Testis (tissue), 3 donors: ENCODE results near the gene LILRB2. TPM values are rescaled to one million over a fixed set of nuclear protein-coding genes. Genes with fewer than 3 reads are reported as not detected.

Experiments
- DNase-seq: peaks from one replicate; pipeline ENCODE4 v3.0.0-alpha.2; 2019
- H3K27ac ChIP-seq, 2 donors: fragments of 200-600 bp; sonication (generic); one replicate each; pipeline ENCODE4 v1.5.1; 2019
- H3K27me3 ChIP-seq: fragments of 200-600 bp; sonication (generic); one replicate; pipeline ENCODE4 v1.5.1; 2019
- H3K36me3 ChIP-seq: fragments of 200-600 bp; sonication (generic); one replicate; pipeline ENCODE4 v1.5.1; 2017; ENCODE audit warnings: low read depth; ENCODE audit errors: missing control alignments
- H3K4me1 ChIP-seq: fragments of 200-600 bp; sonication (generic); one replicate; pipeline ENCODE4 v1.5.1; 2019
- H3K4me3 ChIP-seq, 2 donors: fragments of 200-600 bp; sonication (generic); one replicate each; pipeline ENCODE4 v1.5.1; 2017 to 2019
- H3K9me3 ChIP-seq: fragments of 200-600 bp; sonication (generic); one replicate; pipeline ENCODE4 v1.5.1; 2017
- POLR2A ChIP-seq: fragments of 450-650 bp; IDR thresholded peaks from one replicate; pipeline ENCODE4 v1.6.1; 2017; ENCODE audit warnings: antibody characterized with exemption, mild to moderate bottlenecking, moderate library complexity
- WGBS, 2 donors: methylation state at CpG; one replicate each; pipeline ENCODE4 v1.1.5; 2018; 5-methylcytosine and 5-hydroxymethylcytosine counted together
- intact Hi-C: fragments of 100-400 bp; cut with DNase I; formaldehyde crosslinking; loops from one replicate; pipeline ENCODE4 v1.15.1; 2023; ENCODE audit warnings: low total_unique reads
- polyA plus RNA-seq: library from polyadenylated mRNA; stranded (reverse); fragments of 350-450 nt; fragmentation: Illumina TruSeq; extraction: RNeasy Lipid Tissue Mini Kit (QIAGEN cat#74804); gene quantifications from one replicate; pipeline ENCODE4 v1.2.3, GENCODE V29; 2014; ENCODE audit warnings: low read depth, low replicate concordance; ENCODE audit not compliant: insufficient read depth
- total RNA-seq, 2 donors: library from RNA; depleted of rRNA; stranded (reverse); fragments of >200 nt; gene quantifications; one replicate each; pipeline ENCODE4 v1.2.3, GENCODE V29; 2016
- TF ChIP-seq, protein P1 (sequence below), 3 experiments: fragments of 450-650 bp in 2 of 3; fragments of 200-600 bp in 1 of 3; sonication (generic) in 1 of 3; IDR thresholded peaks; one replicate each; pipeline ENCODE4 v1.5.1; 2016 to 2019; ENCODE audit warnings: antibody characterized with exemption in 3 of 3, mild to moderate bottlenecking in 2 of 3, moderate library complexity in 1 of 3

The LILRB2 gene
- total and polyA plus RNA-seq, 3 donors from 2014 or later = 0.71 to 3.0 (median 0.99) TPM

- Histone ChIP-seq H3K36me3 (no peaks in the 10 kb centered on the region), H3K4me3 (no peak overlapping the region), H3K27me3 (no peaks in the 10 kb centered on the region), H3K4me1 (no peaks in the 10 kb centered on the region), H3K27ac (no peak overlapping the region), H3K9me3 (no peaks in the 10 kb centered on the region)
- intact Hi-C loops = no loop called here
- 72 to 79% methylated on average over 14 to 23 of the region's 23 CpGs for WGBS, 2 donors
- DNase-seq = no peak
- TF ChIP-seq, protein P1, sequence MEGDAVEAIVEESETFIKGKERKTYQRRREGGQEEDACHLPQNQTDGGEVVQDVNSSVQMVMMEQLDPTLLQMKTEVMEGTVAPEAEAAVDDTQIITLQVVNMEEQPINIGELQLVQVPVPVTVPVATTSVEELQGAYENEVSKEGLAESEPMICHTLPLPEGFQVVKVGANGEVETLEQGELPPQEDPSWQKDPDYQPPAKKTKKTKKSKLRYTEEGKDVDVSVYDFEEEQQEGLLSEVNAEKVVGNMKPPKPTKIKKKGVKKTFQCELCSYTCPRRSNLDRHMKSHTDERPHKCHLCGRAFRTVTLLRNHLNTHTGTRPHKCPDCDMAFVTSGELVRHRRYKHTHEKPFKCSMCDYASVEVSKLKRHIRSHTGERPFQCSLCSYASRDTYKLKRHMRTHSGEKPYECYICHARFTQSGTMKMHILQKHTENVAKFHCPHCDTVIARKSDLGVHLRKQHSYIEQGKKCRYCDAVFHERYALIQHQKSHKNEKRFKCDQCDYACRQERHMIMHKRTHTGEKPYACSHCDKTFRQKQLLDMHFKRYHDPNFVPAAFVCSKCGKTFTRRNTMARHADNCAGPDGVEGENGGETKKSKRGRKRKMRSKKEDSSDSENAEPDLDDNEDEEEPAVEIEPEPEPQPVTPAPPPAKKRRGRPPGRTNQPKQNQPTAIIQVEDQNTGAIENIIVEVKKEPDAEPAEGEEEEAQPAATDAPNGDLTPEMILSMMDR (IDR thresholded peaks at IDR 0.05) = no peak
These were observed 27.3 kb downstream of the LILRB2 start for GRCh38 chr19:54253331-54254194.

- no peak for DNase-seq
- no peaks in the 10 kb centered on the region for H3K36me3 ChIP-seq
- no peaks in the 10 kb centered on the region for H3K4me1 ChIP-seq
- intact Hi-C loops = no loop called here
- H3K27me3 ChIP-seq = no peaks in the 10 kb centered on the region
- H3K9me3 ChIP-seq = no peaks in the 10 kb centered on the region
- no peak overlapping the region for H3K4me3 ChIP-seq
- H3K27ac ChIP-seq = no peak overlapping the region
- 82 to 90% methylated on average over 11 of the region's 11 CpGs for WGBS, 2 donors
- no peak for TF ChIP-seq POLR2A
- TF ChIP-seq, protein P1 (IDR thresholded peaks at IDR 0.05) = no peak
These were observed 28.1 kb downstream of the LILRB2 start for GRCh38 chr19:54252845-54253244.

- no peak for DNase-seq
- TF ChIP-seq POLR2A = no peak
- TF ChIP-seq, protein P1 (IDR thresholded peaks at IDR 0.05) = no peak
- H3K36me3 ChIP-seq = no peaks in the 10 kb centered on the region
- H3K27ac ChIP-seq = no peak overlapping the region
- H3K27me3 ChIP-seq = no peaks in the 10 kb centered on the region
- 78 to 83% methylated on average over 5 to 9 of the region's 9 CpGs for WGBS, 2 donors
- no peaks in the 10 kb centered on the region for H3K9me3 ChIP-seq
- no peak overlapping the region for H3K4me3 ChIP-seq
- intact Hi-C loops = no loop called here
- H3K4me1 ChIP-seq = no peaks in the 10 kb centered on the region
These were observed 28.7 kb downstream of the LILRB2 start for GRCh38 chr19:54252243-54252642.

DNA sequence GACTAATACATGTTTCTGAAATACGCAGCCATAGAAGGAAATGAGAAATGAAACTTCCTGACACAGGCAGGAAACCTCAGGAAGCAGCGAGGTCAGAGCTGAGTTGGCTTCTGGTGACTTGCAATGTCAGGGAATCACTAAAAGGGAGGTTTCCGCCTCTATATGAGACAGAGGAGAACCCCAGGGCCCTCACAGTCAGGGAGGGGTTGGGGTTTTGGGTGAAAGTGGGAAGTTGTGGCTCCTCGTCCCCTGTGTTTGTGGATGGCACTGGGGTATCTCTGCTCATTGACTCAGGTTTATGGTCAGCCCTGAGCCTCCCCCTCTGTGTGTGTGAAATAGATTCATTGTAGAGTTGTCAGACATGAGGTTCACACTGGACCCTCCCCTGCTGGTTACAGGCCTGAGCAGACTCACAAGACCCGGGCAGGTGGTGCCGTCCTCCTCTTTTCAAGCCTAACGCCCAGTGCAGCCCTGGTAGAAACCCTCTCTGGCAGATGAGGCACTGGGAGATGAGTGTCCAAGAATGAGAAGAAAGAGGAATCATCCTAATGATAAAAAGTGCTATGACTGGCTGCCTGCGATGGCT lies 32.8 kb downstream of the LILRB2 start:
- no peaks in the 10 kb centered on the region for H3K4me1 ChIP-seq
- H3K27me3 ChIP-seq = no peaks in the 10 kb centered on the region
- 71 to 72% methylated on average over 8 of the region's 8 CpGs for WGBS, 2 donors
- no peak for DNase-seq
- no peaks in the 10 kb centered on the region for H3K36me3 ChIP-seq
- intact Hi-C loops = no loop called here
- no peaks in the 10 kb centered on the region for H3K9me3 ChIP-seq
- no peak overlapping the region for H3K4me3 ChIP-seq
- no peak overlapping the region for H3K27ac ChIP-seq
- TF ChIP-seq, protein P1 (IDR thresholded peaks at IDR 0.05) = no peak
- no peak for TF ChIP-seq POLR2A
